Daoy (cell line): ENCODE data around the gene CREB3L1. TPM values are rescaled to one million over a fixed set of nuclear protein-coding genes. Genes with fewer than 3 reads are reported as not detected.
"Not testable (repeated sequence)": the region's sequence is repeated elsewhere in the genome, so short reads cannot be mapped to it uniquely, and the experiment has no call there.

Source experiments
- DNase-seq: peaks from one replicate; pipeline ENCODE4 v3.0.0-alpha.2; 2015; ENCODE audit warnings: low read depth
- total RNA-seq: library from RNA; depleted of rRNA; stranded (reverse); fragments of >200 nt; shearing (Covaris generic); gene quantifications from 2 replicates; pipeline ENCODE4 v1.2.3, GENCODE V29; 2014

Gene CREB3L1
- total RNA-seq, 1 experiment from 2014 or later = 9.7 TPM

DNA sequence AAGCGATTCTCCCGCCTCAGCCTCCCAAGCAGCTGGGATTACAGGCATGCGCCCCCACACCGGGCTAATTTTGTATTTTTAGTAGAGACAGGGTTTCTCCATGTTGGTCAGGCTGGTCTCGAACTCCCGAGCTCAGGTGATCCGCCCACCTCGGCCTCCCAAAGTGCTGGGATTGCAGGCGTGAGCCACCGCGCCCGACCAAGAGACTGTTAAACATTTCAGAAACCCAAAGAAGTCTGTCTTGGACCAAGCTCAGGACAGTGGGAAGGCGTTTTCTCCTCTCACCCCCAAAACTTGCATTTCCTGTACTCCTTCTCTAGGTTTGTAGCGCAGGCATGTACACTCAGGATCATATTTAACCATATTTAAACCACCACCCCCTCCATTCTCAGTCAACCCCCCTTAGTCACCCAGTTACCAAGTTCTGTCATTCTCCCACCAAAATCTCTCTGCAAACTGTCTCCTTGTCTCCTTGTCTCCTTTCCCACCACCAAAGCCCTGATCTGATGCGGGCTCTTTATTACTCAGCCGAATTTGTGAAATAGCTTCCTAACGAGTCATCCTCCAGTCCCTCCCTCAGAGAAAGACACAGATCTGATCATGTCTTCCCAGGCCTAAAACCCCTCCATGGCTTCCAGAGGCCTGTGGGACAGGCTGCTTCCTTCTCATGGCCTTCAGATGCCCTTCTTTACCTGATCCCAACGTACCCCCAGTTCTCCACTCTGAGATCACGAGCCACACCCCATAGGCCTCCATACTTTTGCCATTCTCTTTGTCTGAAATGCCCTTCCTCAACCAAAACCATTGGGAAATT, 29.0 kb upstream of the CREB3L1 start:
- peak; percentile 93 for DNase-seq

GRCh38 chr11:46249103-46249937, 28.1 kb upstream of the CREB3L1 start:
- peak; percentile 53 for DNase-seq

- DNase-seq = no peak
Observed at GRCh38 chr11:46249938-46250744, 27.3 kb upstream of the CREB3L1 start.

DNA sequence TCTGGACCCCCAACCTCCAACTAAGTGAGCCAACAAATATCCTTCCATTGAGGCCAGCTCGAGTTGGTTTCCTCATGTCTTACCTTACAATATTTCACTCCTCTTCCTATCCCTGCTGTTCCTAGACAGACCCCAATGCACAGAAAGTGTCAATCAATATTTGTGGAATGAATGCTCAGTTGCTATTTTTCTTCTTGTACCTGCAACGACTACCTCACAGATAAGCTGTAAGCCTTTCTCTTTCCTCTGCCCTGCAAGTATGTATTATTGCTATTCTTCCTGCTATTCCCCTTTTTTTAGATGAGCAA, 26.8 kb upstream of the CREB3L1 start:
- DNase-seq = no peak

DNA sequence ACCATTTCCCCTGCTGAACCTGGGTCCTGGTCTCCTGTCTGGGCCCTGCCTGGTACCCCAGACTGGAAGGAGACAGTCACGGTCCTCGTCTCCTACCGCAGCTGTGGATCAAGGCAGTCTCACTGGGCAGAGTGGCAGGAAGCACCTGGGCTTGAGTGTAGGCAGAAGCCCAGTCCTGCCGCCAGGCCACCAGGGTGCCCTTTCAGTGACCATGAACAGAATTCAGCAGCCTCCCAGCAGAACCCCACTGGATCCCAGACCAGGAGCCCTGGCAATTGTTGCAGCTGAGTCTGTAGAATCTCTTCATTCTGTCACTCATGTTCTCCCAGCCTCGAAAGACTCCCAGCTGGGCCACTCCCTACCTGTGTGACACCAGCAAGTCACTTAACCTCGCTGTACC, 25.5 kb upstream of the CREB3L1 start:
- no peak for DNase-seq

GRCh38 chr11:46252373-46252914, 25.0 kb upstream of the CREB3L1 start:
- no peak for DNase-seq

DNA sequence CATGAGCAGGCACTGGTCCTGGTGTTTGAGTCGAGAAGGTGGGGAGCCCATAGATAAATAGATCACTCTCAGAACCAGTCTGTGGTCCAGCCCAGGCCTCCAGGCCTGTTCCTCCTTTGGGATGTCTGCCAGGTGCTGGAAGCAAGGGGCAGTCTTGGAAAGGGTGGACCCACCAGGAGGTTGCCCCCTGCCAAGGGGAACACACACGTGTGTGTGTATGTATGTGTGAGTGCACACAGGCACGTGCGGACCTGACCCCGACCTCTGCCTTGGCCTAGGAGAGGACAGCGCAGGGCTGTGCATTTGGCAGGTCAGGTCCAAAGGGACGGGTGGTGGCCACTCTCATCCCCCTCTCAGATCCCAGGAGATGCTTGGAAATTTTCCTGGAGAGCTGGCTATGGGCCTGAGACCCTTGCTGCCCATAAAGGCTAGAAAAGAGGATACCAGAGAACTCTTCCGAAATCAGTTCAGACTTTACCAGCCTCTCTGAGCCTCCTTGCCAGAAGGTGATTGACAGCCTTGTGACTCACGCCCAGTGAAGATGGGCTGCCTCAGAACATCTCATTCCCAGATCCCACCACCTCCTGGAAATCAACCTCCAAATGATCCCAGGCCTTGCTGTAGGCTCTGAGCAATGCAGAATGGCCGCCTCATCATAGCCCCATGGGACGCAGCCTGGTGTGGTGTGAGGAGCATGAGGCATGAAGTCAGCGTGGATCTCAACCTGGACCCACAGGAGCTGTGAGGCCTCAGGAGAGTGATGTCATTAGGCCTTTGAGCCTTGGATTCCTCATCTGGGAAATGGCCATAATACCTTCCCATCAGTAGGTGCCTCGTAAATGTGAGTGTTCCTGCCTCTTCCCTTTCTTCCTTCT, 24.0 kb upstream of the CREB3L1 start:
- no peak for DNase-seq

GRCh38 chr11:46254133-46254491, 23.4 kb upstream of the CREB3L1 start:
- DNase-seq = no peak

DNA sequence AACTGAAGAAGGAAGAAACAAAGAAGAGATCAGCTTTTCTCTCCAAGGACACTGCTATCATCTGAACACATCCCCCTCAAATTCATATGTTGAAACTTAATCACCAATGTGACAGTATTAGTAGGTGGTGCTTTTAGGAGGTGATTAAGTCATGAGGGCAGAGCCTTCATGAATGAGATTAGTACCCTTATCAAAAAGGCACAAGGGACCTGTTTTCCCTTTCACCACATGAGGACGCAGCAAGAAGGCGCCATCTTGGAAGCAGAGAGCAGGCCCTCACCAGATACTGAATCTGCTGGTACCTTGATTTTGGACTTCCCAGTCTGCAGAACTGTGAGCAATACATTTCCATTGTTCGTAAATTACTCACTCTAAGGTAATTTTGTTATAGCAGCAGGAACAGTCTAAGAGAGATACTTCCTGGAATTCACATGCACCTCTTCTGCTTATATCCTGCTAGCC, 20.9 kb upstream of the CREB3L1 start:
- DNase-seq = no peak

DNA sequence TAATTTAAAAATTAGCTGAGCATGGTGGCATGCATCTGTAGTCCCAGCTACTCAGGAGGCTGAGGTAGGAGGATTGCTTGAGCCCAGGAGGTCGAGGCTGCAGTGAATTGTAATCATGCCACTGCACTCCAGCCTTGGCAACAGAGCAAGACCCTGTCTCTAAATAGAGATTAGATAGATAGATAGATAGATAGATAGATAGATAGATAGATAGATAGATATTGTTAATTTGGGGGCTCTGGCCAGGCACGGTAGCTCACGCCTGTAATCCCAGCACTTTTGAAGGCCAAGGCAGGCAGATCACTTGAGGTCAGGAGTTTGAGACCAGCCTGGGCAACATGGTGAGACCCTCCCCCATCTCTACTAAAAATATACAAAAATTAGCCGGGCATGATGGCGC, 18.1 kb upstream of the CREB3L1 start:
- not testable (repeated sequence) for DNase-seq

DNA sequence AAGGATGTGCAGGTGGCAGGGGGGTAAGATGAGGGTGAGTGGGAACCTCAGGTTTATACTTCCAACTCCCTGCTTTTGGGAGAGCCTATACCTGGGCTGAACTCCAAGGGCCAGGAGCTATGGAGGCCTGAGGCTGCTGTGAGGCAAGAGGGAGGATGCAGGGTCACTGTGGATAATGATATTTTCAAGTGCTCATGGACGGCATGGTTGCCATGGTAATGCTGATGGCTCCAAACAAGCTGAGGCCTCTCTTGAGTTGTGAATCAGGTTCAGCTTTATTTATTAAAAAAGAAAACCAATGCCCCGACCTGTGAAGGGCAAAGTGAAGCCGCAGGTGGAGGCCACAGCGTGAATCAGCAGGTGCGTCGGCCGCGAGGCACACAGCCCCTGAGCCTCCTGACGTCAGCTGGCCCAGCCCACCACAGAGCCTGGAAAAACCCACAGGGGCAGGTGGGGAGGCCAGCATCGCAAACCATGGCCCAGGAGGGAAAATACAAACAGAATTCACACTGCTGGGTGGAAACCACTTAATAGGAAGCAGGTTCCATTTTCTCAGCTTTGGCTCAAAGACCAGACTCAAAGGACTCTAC, 17.4 kb upstream of the CREB3L1 start:
- no peak for DNase-seq

DNA sequence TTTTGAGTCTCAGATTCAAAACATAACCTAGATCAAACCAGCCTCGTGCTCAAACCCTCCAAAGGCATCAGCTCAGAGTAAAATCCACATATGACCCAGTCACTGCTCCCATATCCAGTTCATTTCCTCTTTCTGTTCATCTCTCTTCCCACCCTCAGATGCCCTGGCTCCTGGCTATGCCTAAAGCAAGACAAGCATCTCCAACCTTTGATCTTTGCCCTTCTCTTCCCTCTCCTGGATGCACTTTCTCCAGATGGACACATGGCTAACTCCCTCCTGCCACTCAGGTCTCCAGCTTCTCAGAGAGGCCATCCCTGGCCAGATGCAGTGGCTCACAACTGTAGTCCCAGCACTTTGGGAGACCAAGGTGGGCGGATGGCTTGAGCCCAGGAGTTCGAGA, 14.3 kb upstream of the CREB3L1 start:
- no peak for DNase-seq

GRCh38 chr11:46264030-46264429, 13.4 kb upstream of the CREB3L1 start:
- no peak for DNase-seq

DNA sequence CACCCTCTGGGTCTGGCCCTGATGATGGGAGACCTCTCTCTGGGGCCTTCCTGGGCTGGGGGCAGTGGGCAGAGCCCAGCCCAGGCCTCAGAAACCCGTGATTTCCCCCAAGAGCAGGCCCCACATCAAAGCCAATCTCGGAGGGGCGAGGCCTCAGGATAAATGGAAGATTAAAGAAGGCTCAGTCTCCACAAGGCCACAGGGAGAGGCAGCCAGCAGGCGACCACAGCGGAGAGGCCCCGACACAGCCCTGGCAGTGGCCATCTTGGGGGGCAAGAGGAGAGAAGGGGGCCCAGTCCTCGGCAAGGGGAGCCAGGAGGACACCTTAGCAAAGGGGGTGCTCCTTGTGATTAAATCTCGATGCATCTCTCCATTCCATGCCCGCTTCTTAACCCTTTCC, 12.5 kb upstream of the CREB3L1 start:
- no peak for DNase-seq

GRCh38 chr11:46265764-46266163, 11.7 kb upstream of the CREB3L1 start:
- DNase-seq = no peak

DNA sequence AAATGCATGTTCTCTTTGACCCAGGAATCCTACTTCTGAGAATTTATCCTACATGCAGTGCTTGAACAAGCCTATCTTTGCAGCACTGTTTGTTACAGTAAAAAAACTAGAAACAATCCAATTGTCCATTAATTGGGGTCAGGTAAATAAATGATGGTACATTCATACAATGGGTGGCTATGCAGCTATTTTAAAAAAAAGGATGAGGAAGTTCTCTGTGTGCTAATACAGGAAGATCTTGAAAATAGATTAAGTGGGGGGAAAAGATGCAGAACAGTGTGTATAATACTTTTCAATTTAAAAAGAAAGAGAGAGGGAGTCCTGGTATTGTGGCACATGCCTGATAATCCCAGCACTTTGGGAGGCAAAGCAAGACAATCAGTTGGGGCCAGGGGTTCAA, 9.5 kb upstream of the CREB3L1 start:
- no peak for DNase-seq

- DNase-seq = no peak
Observed at GRCh38 chr11:46270684-46271083, 6.8 kb upstream of the CREB3L1 start.

DNA sequence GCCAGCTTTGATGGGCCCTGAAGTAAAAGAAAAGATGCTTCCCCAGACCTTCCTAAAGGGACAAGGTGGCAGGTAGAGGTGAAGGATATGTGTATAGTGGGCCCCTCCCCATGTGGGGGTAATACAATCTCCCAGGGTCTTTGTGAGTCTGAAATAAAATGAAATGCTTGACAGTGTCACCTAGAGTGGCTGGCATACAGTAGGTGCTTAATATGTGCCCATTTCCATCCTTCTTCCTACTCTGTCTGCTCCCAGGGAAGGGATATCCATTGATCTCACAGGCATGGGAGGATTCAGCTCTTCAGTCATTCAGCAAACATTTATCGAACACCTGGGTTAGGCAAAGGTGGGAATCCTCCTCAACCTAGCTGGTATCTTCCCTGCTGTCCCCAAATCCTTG, 6.1 kb upstream of the CREB3L1 start:
- no peak for DNase-seq

- no peak for DNase-seq
Observed at GRCh38 chr11:46271875-46272815, 5.3 kb upstream of the CREB3L1 start.
